ENCODE data around the gene ZNF438.

- no peak for TF ChIP-seq CTCF (IDR thresholded peaks at IDR 0.05; ENCODE audit: low read depth, low read length)
- TF ChIP-seq POLR2A (IDR thresholded peaks at IDR 0.05; ENCODE audit: extremely low read depth, insufficient read length), result no peak
Observed at GRCh38 chr10:31014161-31014875, 17.3 kb downstream of the ZNF438 start.

All from NB4 (cell line).